NCI-H524 treated with DMSO at 0.1 percent for 48 hours (cell line): ENCODE results near the gene NAB1.
"Not testable (repeated sequence)": the region's sequence is repeated elsewhere in the genome, so short reads cannot be mapped to it uniquely, and the experiment has no call there.

Source experiments
- DNase-seq: peaks from one replicate; lab custom pipeline; 2025; lab: John Stamatoyannopoulos, UW

Gene NAB1

GRCh38 chr2:190649035-190649797, at the start of gene NAB1:
NAB1 (plus strand) TSS chr2:190649083; CDS start chr2:190659177, 10,094 bp downstream.
- DNase-seq, result no peak

- DNase-seq, result no peak
Observed at GRCh38 chr2:190599546-190600220, 49.2 kb upstream of the NAB1 start.

GRCh38 chr2:190600293-190601103, 48.4 kb upstream of the NAB1 start:
- no peak for DNase-seq

- no peak for DNase-seq
Observed at GRCh38 chr2:190603374-190603773, 45.5 kb upstream of the NAB1 start.

GRCh38 chr2:190607014-190607597, 41.8 kb upstream of the NAB1 start:
- DNase-seq, result no peak

GRCh38 chr2:190607657-190608357, 41.1 kb upstream of the NAB1 start:
- DNase-seq, result no peak

- DNase-seq, result not testable (repeated sequence)
Observed at GRCh38 chr2:190608863-190609262, 40.0 kb upstream of the NAB1 start.

- DNase-seq, result not testable (repeated sequence)
Observed at GRCh38 chr2:190609397-190609796, 39.5 kb upstream of the NAB1 start.

- not testable (repeated sequence) for DNase-seq
Observed at GRCh38 chr2:190610528-190610927, 38.4 kb upstream of the NAB1 start.

GRCh38 chr2:190615555-190616200, 33.2 kb upstream of the NAB1 start:
- no peak for DNase-seq

GRCh38 chr2:190618030-190618429, 30.9 kb upstream of the NAB1 start:
- no peak for DNase-seq

GRCh38 chr2:190625691-190626090, 23.2 kb upstream of the NAB1 start:
- DNase-seq, result no peak

GRCh38 chr2:190626641-190627210, 22.2 kb upstream of the NAB1 start:
- peak; percentile 5 for DNase-seq

- DNase-seq, result peak; percentile 8
Observed at GRCh38 chr2:190627448-190628412, 21.2 kb upstream of the NAB1 start.

- no peak for DNase-seq
Observed at GRCh38 chr2:190628591-190629319, 20.1 kb upstream of the NAB1 start.

- DNase-seq, result no peak
Observed at GRCh38 chr2:190634381-190634780, 14.5 kb upstream of the NAB1 start.

GRCh38 chr2:190635781-190636180, 13.1 kb upstream of the NAB1 start:
- DNase-seq, result no peak

GRCh38 chr2:190636361-190636760, 12.5 kb upstream of the NAB1 start:
- no peak for DNase-seq

- no peak for DNase-seq
Observed at GRCh38 chr2:190637281-190637734, 11.6 kb upstream of the NAB1 start.
